A549 (cell line): ENCODE results near the gene KDM4B. TPM values are rescaled to one million over a fixed set of nuclear protein-coding genes. Genes with fewer than 3 reads are reported as not detected.

Experiments
- ATAC-seq, 2 experiments: fragments of 200-7000 bp in 1 of 2; fragments of >200 bp in 1 of 2; cut with Nextera tagmentation in 1 of 2; cut with Tn5 transposase in 1 of 2; 3 replicates each; pipeline versions ENCODE4 v1.8.0 to v1.9.1; 2018 to 2020; ENCODE audit warnings: mild to moderate bottlenecking in 1 of 2, moderate library complexity in 1 of 2
- CTCF ChIA-PET: fragments of 300-600 bp; sonication (Branson Sonifier 250); formaldehyde crosslinking; extraction: SDS; loops from one replicate; lab custom pipeline; 2021; ENCODE audit warnings: antibody characterized with exemption, inconsistent platforms; lab: Yijun Ruan, JAX
- POLR2A ChIA-PET: fragments of 350-600 bp; formaldehyde crosslinking; extraction: SDS; loops from one replicate; lab custom pipeline; 2021; ENCODE audit warnings: antibody characterized with exemption, inconsistent platforms; lab: Yijun Ruan, JAX
- DNase-seq, 2 experiments: peaks; one replicate each; pipeline versions ENCODE4 v3.0.0 to v3.0.0-alpha.2; 2011 to 2016; ENCODE audit warnings: low read depth in 1 of 2, low spot score in 1 of 2
- FAIRE-seq: peaks from 2 replicates; lab custom pipeline; 2011; peaks lifted over from hg19 to GRCh38; lab: Jason Lieb, UNC
- H3K27ac ChIP-seq, 2 experiments: fragments of >200 bp; sonication (Bioruptor Twin); formaldehyde crosslinking; 3 replicates each; pipeline ENCODE4 v1.5.1; 2016 to 2017
- H3K4me1 ChIP-seq: fragments of >200 bp; sonication (Bioruptor Twin); formaldehyde crosslinking; 3 replicates; pipeline ENCODE4 v1.6.1; 2016
- H3K4me2 ChIP-seq: fragments of >200 bp; sonication (Bioruptor Twin); formaldehyde crosslinking; 3 replicates; pipeline ENCODE4 v1.6.1; 2016
- H3K4me3 ChIP-seq: fragments of >200 bp; sonication (Bioruptor Twin); formaldehyde crosslinking; 3 replicates; pipeline ENCODE4 v1.5.1; 2016
- H3K9me3 ChIP-seq: fragments of >200 bp; sonication (Bioruptor Twin); formaldehyde crosslinking; 3 replicates; pipeline ENCODE4 v1.6.1; 2016
- EHF ChIP-seq: fragments of 250-450 bp; sonication (Bioruptor Pico); IDR thresholded peaks from 2 replicates; pipeline ENCODE4 v1.5.0; 2020; ENCODE audit warnings: mild to moderate bottlenecking
- EHMT2 ChIP-seq: fragments of 200-600 bp; sonication (generic); IDR thresholded peaks from 2 replicates; pipeline ENCODE4 v1.6.1; 2016; ENCODE audit warnings: antibody characterized with exemption, low read depth, mild to moderate bottlenecking, moderate library complexity
- EP300 ChIP-seq, 2 experiments: fragments of >200 bp; sonication (Bioruptor Twin); formaldehyde crosslinking; IDR thresholded peaks; 2 replicates in 1 of 2; 3 replicates in 1 of 2; pipeline ENCODE4 v1.6.1; 2016 to 2017
- FOXS1 ChIP-seq: fragments of 250-450 bp; sonication (Bioruptor Pico); IDR thresholded peaks from 2 replicates; pipeline ENCODE4 v1.5.0; 2020; ENCODE audit warnings: mild to moderate bottlenecking, moderate library complexity
- HEYL ChIP-seq: fragments of 250-450 bp; sonication (Bioruptor Pico); IDR thresholded peaks from 2 replicates; pipeline ENCODE4 v1.8.0; 2021; ENCODE audit warnings: mild to moderate bottlenecking, moderate library complexity
- HOXA7 ChIP-seq: fragments of 250-450 bp; sonication (Bioruptor Pico); IDR thresholded peaks from 2 replicates; pipeline ENCODE4 v1.5.0; 2020; ENCODE audit warnings: mild to moderate bottlenecking, moderate library complexity
- JUN ChIP-seq, 2 experiments: fragments of >200 bp; sonication (Bioruptor Twin); formaldehyde crosslinking; IDR thresholded peaks; 2 replicates in 1 of 2; 3 replicates in 1 of 2; pipeline ENCODE4 v1.6.1; 2016 to 2017
- JUNB ChIP-seq: fragments of >200 bp; sonication (Bioruptor Twin); formaldehyde crosslinking; IDR thresholded peaks from 2 replicates; pipeline ENCODE4 v1.6.1; 2016
- MAZ ChIP-seq: fragments of 150-350 bp; IDR thresholded peaks from 2 replicates; pipeline ENCODE4 v1.6.1; 2014; ENCODE audit warnings: antibody characterized with exemption, low read depth, low read length, borderline replicate concordance
- POLR2AphosphoS2 ChIP-seq: conservative IDR thresholded peaks from 2 replicates; pipeline ENCODE4 v1.6.1; 2012; ENCODE audit warnings: low read length, improper control_type of control experiment, inconsistent platforms
- RAD21 ChIP-seq, 2 experiments: fragments of >200 bp in 1 of 2; sonication (Bioruptor Twin) in 1 of 2; formaldehyde crosslinking in 1 of 2; IDR thresholded peaks in 1 of 2; conservative IDR thresholded peaks in 1 of 2; 2 replicates in 1 of 2; 3 replicates in 1 of 2; pipeline ENCODE4 v1.6.1; 2012 to 2018; ENCODE audit warnings: inconsistent platforms in 1 of 2
- RNF2 ChIP-seq: fragments of 200-600 bp; sonication (generic); IDR thresholded peaks from 2 replicates; pipeline ENCODE4 v1.6.1; 2016; ENCODE audit warnings: low read depth, mild to moderate bottlenecking, antibody characterized with exemption, moderate library complexity, borderline replicate concordance
- SMC3 ChIP-seq: fragments of >200 bp; sonication (Bioruptor Twin); formaldehyde crosslinking; IDR thresholded peaks from 3 replicates; pipeline ENCODE4 v1.6.1; 2018; ENCODE audit warnings: inconsistent platforms
- SREBF2 ChIP-seq: fragments of 450-650 bp; IDR thresholded peaks from 2 replicates; pipeline ENCODE4 v1.6.1; 2014; ENCODE audit warnings: mild to moderate bottlenecking, moderate library complexity
- WGBS: methylation state at CpG from one replicate; pipeline ENCODE4 v1.1.6; 2017; ENCODE audit errors: missing lambda C conversion rate; 5-methylcytosine and 5-hydroxymethylcytosine counted together
- polyA plus RNA-seq, 4 experiments: library from polyadenylated mRNA; depleted of rRNA in 3 of 4; stranded (reverse); fragments of >200 nt; fragmentation: RNase III in 1 of 4; extraction: RNeasy Plus Mini Kit Qiagen cat#74134 plus additional on column Dnase treatment in 1 of 4; gene quantifications; 2 replicates in 3 of 4; 3 replicates in 1 of 4; pipeline ENCODE4 v1.2.3, GENCODE V29; 2011 to 2017
- TF ChIP-seq, protein P1 (sequence below): fragments of >200 bp; sonication (Bioruptor Twin); formaldehyde crosslinking; IDR thresholded peaks from 3 replicates; pipeline ENCODE4 v1.5.1; 2016
- TF ChIP-seq, protein P2 (sequence below): fragments of >200 bp; sonication (Bioruptor Twin); formaldehyde crosslinking; IDR thresholded peaks from 3 replicates; pipeline ENCODE4 v1.6.1; 2016
- TF ChIP-seq, protein P3 (sequence below): fragments of 200-600 bp; sonication (generic); IDR thresholded peaks from 2 replicates; pipeline ENCODE4 v1.6.1; 2016; ENCODE audit warnings: antibody characterized with exemption, mild to moderate bottlenecking, moderate library complexity
- TF ChIP-seq, protein P4 (sequence below): IDR thresholded peaks from 2 replicates; pipeline ENCODE4 v1.6.1; 2012; ENCODE audit warnings: low read depth, borderline replicate concordance

KDM4B gene
- polyA plus RNA-seq, 2 of the 4 experiments (the other 2 are of a cell fraction) = 3.0 to 4.6 TPM

DNA sequence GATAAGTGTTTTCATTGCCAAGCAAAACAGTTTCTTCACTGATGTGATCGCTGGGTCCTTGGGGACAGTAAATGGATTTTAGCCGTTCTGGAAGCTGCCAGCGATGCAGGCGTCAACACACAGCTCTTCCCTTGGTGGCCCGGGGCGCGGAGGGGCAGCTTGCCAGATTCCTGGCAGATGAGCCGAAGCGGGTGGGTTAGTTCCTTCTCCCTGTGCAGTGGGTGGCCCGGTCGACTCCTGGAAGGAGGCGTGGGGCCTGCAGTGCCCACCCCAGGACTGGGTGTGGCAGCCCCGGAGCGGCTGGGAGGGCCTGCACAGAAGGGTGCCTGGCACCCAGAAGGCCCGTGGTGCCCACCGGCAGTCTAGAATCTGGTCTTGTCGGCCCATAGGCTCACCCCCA lies 69.0 kb downstream of the KDM4B start (continued):
- TF ChIP-seq HOXA7 (CRISPR knock-in tag) = no peak

DNA sequence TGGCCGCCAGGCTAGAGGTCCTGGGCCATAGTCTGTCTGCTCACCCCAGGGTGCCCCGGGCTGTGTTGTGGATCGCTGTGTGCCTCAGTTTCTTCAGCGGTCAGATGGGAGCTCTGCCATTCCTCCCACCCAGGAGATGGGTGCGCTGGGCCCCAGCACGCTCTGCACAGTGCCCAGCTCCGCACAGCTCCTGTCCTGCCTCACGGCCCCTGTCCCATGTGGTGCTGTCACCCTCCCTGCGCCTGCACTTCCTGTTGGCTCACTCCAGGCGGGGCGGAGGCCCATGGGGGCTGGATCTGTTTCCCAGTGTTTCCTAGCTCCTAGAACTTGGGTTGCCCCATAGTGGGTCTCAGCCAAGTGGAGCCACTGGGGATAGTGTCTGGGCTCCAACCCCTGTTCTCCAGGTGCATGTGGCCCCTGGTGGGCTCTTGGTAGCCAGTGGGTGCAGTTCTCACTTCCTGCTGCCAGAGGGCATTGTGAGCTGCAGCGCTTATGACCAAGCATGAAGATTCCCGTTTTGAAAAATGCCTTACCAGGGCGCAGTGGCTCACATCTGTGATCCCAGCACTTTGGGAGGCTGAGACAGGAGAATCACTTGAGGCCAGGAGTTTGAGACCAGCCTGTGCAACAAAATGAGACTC lies 69.8 kb downstream of the KDM4B start:
- Histone ChIP-seq H3K4me2 (no peak overlapping the region), H3K9me3 (no peaks in the 10 kb centered on the region), H3K27ac (peak overlapping the region in 1 of 2 experiments; percentile 58; a peak in 1 of 6 replicates), H3K4me3 (no peak overlapping the region), H3K4me1 (no peaks in the 10 kb centered on the region)
- ChIA-PET CTCF (interaction anchor here (0.6 to 3.4 kb wide), 20 partner anchors 8 to 541 kb away, joined by 3 to 13 read pairs (median 4); no protein-coding TSS in a partner anchor), POLR2A (no interaction called here)
- FAIRE-seq (no peak), ATAC-seq (peak; percentile 58 to 80; a peak in 3 of 6 replicates), DNase-seq (peak; percentile 54 to 57)
- 81% methylated on average over 9 of the region's 14 CpGs for WGBS
- TF ChIP-seq RAD21 (conservative IDR thresholded peaks at IDR 0.05 in 1 of 2, IDR thresholded peaks at IDR 0.05 in 1 of 2) (peak; percentile 29 to 50; a peak in 3 of 5 replicates), SMC3 (peak; percentile 34; the same call in 1 of the 3 replicates), EHMT2 (no peak)
- TF ChIP-seq, protein P1, sequence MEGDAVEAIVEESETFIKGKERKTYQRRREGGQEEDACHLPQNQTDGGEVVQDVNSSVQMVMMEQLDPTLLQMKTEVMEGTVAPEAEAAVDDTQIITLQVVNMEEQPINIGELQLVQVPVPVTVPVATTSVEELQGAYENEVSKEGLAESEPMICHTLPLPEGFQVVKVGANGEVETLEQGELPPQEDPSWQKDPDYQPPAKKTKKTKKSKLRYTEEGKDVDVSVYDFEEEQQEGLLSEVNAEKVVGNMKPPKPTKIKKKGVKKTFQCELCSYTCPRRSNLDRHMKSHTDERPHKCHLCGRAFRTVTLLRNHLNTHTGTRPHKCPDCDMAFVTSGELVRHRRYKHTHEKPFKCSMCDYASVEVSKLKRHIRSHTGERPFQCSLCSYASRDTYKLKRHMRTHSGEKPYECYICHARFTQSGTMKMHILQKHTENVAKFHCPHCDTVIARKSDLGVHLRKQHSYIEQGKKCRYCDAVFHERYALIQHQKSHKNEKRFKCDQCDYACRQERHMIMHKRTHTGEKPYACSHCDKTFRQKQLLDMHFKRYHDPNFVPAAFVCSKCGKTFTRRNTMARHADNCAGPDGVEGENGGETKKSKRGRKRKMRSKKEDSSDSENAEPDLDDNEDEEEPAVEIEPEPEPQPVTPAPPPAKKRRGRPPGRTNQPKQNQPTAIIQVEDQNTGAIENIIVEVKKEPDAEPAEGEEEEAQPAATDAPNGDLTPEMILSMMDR = peak; percentile 37

DNA sequence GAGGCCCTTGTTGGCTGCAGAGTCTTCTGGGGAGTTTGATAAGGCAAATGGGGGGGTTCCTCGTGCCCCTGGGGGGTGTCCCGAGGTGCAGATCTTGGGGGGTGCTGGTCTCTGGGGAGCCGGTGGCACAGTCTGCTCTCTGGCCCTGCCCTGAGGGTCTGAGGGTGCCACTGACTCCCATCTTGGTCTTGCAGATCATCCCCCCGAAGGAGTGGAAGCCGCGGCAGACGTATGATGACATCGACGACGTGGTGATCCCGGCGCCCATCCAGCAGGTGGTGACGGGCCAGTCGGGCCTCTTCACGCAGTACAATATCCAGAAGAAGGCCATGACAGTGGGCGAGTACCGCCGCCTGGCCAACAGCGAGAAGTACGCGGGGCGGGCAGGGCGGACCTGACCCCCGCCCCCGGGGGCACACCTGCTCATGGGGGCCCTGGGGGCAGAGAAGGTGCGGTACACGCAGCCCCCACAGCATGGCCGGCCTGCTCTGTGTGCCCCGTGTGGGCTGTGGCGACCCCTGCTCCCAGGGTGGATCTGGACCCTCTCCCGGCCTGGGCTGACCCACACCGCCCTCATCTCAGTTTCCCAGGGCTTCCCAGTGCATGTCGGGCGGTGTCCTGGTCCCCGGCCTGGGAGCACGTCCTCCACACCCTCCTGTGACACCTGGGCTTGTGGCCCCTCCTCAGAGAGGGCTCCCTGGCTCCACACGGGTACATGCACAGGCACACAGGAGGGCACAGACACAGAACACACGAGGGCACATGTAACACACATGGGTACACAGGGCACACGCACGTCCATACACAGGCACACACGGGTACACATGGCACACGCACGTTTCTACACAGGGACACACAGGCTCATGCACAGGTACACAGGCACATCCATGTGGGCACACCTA lies 71.0 kb downstream of the KDM4B start:
- Histone ChIP-seq H3K4me1 (no peaks in the 10 kb centered on the region), H3K9me3 (no peaks in the 10 kb centered on the region), H3K27ac (no peak overlapping the region), H3K4me3 (no peak overlapping the region), H3K4me2 (no peak overlapping the region)
- POLR2A ChIA-PET = no interaction called here
- CTCF ChIA-PET = interaction anchor here (0.6 to 2.9 kb wide), 9 partner anchors 8 to 534 kb away, joined by 3 to 16 read pairs (median 4); no protein-coding TSS in a partner anchor
- FAIRE-seq = no peak
- WGBS = 98% methylated on average over 13 of the region's 43 CpGs
- TF ChIP-seq POLR2AphosphoS2 = no peak
- no peak for TF ChIP-seq SREBF2
- no peak for TF ChIP-seq RNF2
- TF ChIP-seq, protein P2, sequence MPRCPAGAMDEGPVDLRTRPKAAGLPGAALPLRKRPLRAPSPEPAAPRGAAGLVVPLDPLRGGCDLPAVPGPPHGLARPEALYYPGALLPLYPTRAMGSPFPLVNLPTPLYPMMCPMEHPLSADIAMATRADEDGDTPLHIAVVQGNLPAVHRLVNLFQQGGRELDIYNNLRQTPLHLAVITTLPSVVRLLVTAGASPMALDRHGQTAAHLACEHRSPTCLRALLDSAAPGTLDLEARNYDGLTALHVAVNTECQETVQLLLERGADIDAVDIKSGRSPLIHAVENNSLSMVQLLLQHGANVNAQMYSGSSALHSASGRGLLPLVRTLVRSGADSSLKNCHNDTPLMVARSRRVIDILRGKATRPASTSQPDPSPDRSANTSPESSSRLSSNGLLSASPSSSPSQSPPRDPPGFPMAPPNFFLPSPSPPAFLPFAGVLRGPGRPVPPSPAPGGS = no peak
- no peak for TF ChIP-seq SMC3
- no peak for DNase-seq
- no peak for ATAC-seq

DNA sequence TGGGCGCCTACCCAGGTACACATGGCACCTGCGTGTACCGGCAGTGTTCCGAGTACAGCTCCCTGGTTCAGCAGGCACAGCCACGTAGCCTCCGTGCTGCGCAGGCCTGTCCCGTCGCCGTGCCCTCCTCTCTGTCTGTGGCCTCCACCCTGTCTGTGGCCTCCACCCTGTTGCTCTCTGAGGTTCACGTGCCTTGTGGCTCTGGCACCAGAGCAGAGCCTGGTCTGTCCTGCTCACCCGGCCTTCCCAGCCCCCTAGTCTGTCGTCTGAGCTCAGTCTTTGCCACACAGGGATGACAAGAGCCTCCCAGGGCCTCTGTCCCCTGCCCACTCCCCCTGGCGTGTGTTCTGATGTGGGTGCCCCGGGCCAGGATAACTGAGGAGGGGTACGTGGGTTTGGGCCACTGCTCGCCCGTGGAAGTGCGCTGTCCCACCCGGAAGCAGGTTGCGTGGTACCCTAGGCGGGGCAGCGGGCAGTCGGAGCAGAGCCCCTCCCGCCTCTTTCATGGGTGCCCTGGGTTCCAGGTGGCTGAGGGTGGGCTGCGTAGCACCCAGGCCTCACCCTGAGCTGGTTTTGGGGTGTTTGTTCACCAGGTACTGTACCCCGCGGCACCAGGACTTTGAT lies 71.7 kb downstream of the KDM4B start:
- no peaks in the 10 kb centered on the region for H3K9me3 ChIP-seq
- WGBS = 95% methylated on average over 17 of the region's 28 CpGs
- no peak for ATAC-seq
- no peak overlapping the region for H3K4me2 ChIP-seq
- FAIRE-seq = no peak
- TF ChIP-seq, protein P3, sequence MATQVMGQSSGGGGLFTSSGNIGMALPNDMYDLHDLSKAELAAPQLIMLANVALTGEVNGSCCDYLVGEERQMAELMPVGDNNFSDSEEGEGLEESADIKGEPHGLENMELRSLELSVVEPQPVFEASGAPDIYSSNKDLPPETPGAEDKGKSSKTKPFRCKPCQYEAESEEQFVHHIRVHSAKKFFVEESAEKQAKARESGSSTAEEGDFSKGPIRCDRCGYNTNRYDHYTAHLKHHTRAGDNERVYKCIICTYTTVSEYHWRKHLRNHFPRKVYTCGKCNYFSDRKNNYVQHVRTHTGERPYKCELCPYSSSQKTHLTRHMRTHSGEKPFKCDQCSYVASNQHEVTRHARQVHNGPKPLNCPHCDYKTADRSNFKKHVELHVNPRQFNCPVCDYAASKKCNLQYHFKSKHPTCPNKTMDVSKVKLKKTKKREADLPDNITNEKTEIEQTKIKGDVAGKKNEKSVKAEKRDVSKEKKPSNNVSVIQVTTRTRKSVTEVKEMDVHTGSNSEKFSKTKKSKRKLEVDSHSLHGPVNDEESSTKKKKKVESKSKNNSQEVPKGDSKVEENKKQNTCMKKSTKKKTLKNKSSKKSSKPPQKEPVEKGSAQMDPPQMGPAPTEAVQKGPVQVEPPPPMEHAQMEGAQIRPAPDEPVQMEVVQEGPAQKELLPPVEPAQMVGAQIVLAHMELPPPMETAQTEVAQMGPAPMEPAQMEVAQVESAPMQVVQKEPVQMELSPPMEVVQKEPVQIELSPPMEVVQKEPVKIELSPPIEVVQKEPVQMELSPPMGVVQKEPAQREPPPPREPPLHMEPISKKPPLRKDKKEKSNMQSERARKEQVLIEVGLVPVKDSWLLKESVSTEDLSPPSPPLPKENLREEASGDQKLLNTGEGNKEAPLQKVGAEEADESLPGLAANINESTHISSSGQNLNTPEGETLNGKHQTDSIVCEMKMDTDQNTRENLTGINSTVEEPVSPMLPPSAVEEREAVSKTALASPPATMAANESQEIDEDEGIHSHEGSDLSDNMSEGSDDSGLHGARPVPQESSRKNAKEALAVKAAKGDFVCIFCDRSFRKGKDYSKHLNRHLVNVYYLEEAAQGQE = no peak
- TF ChIP-seq HEYL (CRISPR knock-in tag) (no peak), JUN (IDR thresholded peaks at IDR 0.05) (no peak), MAZ (no peak), FOXS1 (CRISPR knock-in tag) (no peak), JUNB (no peak), EHF (no peak), EP300 (IDR thresholded peaks at IDR 0.05) (no peak)
- TF ChIP-seq, protein P4, sequence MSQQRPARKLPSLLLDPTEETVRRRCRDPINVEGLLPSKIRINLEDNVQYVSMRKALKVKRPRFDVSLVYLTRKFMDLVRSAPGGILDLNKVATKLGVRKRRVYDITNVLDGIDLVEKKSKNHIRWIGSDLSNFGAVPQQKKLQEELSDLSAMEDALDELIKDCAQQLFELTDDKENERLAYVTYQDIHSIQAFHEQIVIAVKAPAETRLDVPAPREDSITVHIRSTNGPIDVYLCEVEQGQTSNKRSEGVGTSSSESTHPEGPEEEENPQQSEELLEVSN = no peak
- TF ChIP-seq, protein P2 = no peak
- no peak overlapping the region for H3K27ac ChIP-seq
- DNase-seq = no peak
- POLR2A ChIA-PET = no interaction called here
- CTCF ChIA-PET = interaction anchor here (2.9 kb wide), 1 partner anchor 9 kb away, joined by 16 read pairs; no protein-coding TSS in a partner anchor
- peaks cover 4% of the 10 kb centered on the region for H3K4me1 ChIP-seq
- no peak overlapping the region for H3K4me3 ChIP-seq
